Gastrocnemius medialis (tissue), 4 donors: ENCODE data around the gene OR1D5. TPM values are rescaled to one million over a fixed set of nuclear protein-coding genes. Genes with fewer than 3 reads are reported as not detected.

Source experiments
- ATAC-seq, 2 donors: fragments of 150-250 bp; one replicate each; pipeline ENCODE4 v1.9.1; 2016
- DNase-seq, 2 donors: peaks; one replicate each; pipeline ENCODE4 v3.0.0-alpha.2; 2019
- H3K27ac ChIP-seq, 4 donors: fragments of 200-600 bp; sonication (generic); 1 replicate in 1 of 4; 2 replicates in 3 of 4; pipeline ENCODE4 v1.5.1; 2016 to 2018; ENCODE audit warnings: mild to moderate bottlenecking in 2 of 4, moderate library complexity in 1 of 4
- H3K27me3 ChIP-seq, 3 donors: fragments of 200-600 bp; sonication (generic) in 2 of 3; 1 replicate in 1 of 3; 2 replicates in 2 of 3; pipeline versions ENCODE4 v1.5.1 to v1.6.0; 2016 to 2019; ENCODE audit warnings: mild to moderate bottlenecking in 1 of 3, moderate library complexity in 1 of 3
- H3K36me3 ChIP-seq, 2 donors: fragments of 200-600 bp; sonication (generic) in 1 of 2; one replicate each; pipeline ENCODE4 v1.5.1; 2017 to 2018
- H3K4me1 ChIP-seq, 2 donors: fragments of 200-600 bp; sonication (generic) in 1 of 2; one replicate each; pipeline ENCODE4 v1.5.1; 2016 to 2017; ENCODE audit warnings: mild to moderate bottlenecking in 2 of 2
- H3K4me3 ChIP-seq, 4 donors: fragments of 200-600 bp; sonication (generic) in 3 of 4; 1 replicate in 1 of 4; 2 replicates in 3 of 4; pipeline ENCODE4 v1.5.1; 2016 to 2019; ENCODE audit warnings: mild to moderate bottlenecking in 2 of 4
- H3K9me3 ChIP-seq, 3 donors: fragments of 200-600 bp; sonication (generic) in 2 of 3; 1 replicate in 1 of 3; 2 replicates in 2 of 3; pipeline ENCODE4 v1.5.1; 2016 to 2019
- POLR2A ChIP-seq, 2 donors: fragments of 450-650 bp; IDR thresholded peaks; one replicate each; pipeline ENCODE4 v1.6.1; 2017; ENCODE audit warnings: antibody characterized with exemption in 2 of 2, mild to moderate bottlenecking in 2 of 2, moderate library complexity in 2 of 2
- in situ Hi-C, 4 donors: fragments of 200-750 bp; cut with MboI; loops; one replicate each; pipeline versions ENCODE4 v1.15.0 to v1.8.0; 2017; ENCODE audit warnings: low sequenced_read_pairs in 4 of 4
- intact Hi-C: fragments of 100-400 bp; cut with DNase I; formaldehyde crosslinking; loops from one replicate; pipeline ENCODE4 v1.15.1; 2023; ENCODE audit warnings: low total_unique reads
- total RNA-seq, 4 donors: library from RNA; depleted of rRNA; stranded (reverse); fragments of >200 nt; gene quantifications; one replicate each; pipeline versions ENCODE4 v1.1.0 to v1.2.3, GENCODE V29; 2016
- TF ChIP-seq, protein P1 (sequence below), 5 experiments: fragments of 450-650 bp in 3 of 5; fragments of 200-600 bp in 2 of 5; sonication (generic) in 2 of 5; IDR thresholded peaks in 4 of 5; conservative IDR thresholded peaks in 1 of 5; 1 replicate in 4 of 5; 2 replicates in 1 of 5; pipeline ENCODE4 v1.5.1; 2016 to 2019; ENCODE audit warnings: antibody characterized with exemption in 5 of 5, mild to moderate bottlenecking in 3 of 5, moderate library complexity in 3 of 5

The OR1D5 gene
- total RNA-seq, 4 donors from 2014 or later, result not detected

DNA sequence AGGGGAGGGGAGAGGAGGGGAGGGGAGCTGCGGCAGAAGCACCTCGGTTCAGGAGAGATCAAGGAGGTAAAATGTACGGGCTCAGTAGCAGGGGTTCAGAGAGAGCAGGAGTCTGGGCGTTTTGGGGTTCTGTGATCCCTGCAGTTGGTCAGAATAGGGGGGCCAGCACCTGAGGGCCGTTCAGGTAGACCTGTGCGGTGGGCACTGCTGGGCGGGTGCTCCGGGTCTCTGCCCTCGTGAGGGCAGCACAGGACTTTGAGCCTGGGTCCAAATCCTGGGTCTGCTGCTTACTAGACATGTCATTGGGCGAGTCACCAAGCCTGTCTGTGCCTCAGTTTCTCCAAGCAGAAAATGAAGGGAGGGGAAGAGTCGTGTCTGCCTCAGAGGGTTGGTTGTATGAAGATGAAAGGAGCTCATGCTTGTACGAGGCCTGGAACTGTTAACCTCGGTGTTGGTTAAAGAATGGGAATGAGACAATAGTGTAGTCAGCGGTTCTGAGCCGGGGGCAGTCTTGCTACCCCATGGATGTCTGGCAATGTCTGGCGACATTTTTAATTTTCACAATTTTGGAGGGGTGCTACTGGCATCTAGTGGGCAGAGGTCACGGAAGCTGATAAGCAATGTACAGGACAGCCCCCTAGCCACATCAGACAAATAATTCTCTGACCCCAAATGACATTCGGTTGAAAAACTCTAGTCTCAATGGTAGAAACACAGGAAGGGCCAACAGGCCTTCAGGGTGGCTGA is 35.4 kb downstream of the OR1D5 start:
- H3K4me3 ChIP-seq, result no peak overlapping the region
- in situ Hi-C loops, result no loop called here
- TF ChIP-seq, protein P1, sequence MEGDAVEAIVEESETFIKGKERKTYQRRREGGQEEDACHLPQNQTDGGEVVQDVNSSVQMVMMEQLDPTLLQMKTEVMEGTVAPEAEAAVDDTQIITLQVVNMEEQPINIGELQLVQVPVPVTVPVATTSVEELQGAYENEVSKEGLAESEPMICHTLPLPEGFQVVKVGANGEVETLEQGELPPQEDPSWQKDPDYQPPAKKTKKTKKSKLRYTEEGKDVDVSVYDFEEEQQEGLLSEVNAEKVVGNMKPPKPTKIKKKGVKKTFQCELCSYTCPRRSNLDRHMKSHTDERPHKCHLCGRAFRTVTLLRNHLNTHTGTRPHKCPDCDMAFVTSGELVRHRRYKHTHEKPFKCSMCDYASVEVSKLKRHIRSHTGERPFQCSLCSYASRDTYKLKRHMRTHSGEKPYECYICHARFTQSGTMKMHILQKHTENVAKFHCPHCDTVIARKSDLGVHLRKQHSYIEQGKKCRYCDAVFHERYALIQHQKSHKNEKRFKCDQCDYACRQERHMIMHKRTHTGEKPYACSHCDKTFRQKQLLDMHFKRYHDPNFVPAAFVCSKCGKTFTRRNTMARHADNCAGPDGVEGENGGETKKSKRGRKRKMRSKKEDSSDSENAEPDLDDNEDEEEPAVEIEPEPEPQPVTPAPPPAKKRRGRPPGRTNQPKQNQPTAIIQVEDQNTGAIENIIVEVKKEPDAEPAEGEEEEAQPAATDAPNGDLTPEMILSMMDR (IDR thresholded peaks at IDR 0.05 in 4 of 5, conservative IDR thresholded peaks at IDR 0.05 in 1 of 5), result no peak
- no peak for TF ChIP-seq POLR2A (IDR thresholded peaks at IDR 0.05)
- H3K4me1 ChIP-seq, result peaks cover 0 to 5% of the 10 kb centered on the region in 2 donors
- DNase-seq, result no peak
- no peak for ATAC-seq
- H3K27me3 ChIP-seq, result no peaks in the 10 kb centered on the region
- H3K27ac ChIP-seq, result no peak overlapping the region
- peaks cover 0 to 5% (median 0%) of the 10 kb centered on the region in 3 donors for H3K9me3 ChIP-seq
- no peaks in the 10 kb centered on the region for H3K36me3 ChIP-seq
- intact Hi-C loops, result no loop called here

DNA sequence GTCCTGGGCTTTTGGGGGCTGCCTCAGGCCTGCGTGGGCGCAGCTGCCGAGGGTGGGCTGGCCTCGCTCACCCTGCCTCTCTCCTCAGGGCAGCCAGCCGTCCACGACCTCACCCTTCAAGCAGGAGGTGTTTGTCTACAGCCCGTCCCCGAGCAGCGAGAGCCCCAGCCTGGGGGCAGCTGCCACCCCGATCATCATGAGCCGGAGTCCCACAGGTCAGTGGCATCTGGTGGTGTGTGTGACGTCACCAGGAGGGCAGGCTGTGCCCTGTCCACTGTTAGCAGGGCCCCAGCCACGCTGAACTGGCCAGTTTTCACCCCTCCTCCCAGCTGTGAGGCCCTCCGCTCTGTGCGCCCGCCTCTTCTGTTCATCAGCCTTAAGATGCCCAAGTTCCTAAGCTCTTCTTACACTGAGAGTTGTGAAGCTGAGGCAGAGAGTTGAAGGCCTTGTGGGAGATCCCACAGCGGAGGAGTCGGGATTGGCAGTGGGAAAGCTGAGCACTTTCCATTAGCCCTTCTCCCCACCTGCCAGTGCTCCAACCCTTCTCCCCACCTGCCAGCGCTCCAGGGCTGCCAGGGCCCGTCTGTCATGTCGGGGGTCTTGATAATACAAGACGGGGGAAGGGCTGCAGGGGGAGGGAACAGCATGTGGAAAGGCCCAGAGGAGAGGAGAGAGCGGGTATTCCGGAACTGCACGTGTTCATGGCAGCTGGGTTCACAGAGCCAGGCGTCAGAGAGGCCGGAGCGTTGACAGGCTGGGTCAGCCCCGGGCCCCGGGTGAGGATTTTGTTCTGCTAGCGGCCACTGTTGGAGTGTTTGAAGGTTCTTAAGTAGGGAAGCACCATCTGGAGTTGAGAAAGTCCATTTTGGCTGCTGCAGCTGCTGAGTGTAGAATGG is 36.3 kb downstream of the OR1D5 start:
- no peak for ATAC-seq
- Histone ChIP-seq H3K9me3 (peaks cover 0 to 8% (median 0%) of the 10 kb centered on the region in 3 donors), H3K27ac (no peak overlapping the region), H3K4me3 (no peak overlapping the region), H3K4me1 (peaks cover 0 to 5% of the 10 kb centered on the region in 2 donors), H3K36me3 (no peaks in the 10 kb centered on the region), H3K27me3 (no peaks in the 10 kb centered on the region)
- DNase-seq, result no peak
- intact Hi-C loops, result no loop called here
- TF ChIP-seq, protein P1 (IDR thresholded peaks at IDR 0.05 in 4 of 5, conservative IDR thresholded peaks at IDR 0.05 in 1 of 5), result no peak
- TF ChIP-seq POLR2A (IDR thresholded peaks at IDR 0.05), result no peak
- in situ Hi-C loops, result no loop called here

DNA sequence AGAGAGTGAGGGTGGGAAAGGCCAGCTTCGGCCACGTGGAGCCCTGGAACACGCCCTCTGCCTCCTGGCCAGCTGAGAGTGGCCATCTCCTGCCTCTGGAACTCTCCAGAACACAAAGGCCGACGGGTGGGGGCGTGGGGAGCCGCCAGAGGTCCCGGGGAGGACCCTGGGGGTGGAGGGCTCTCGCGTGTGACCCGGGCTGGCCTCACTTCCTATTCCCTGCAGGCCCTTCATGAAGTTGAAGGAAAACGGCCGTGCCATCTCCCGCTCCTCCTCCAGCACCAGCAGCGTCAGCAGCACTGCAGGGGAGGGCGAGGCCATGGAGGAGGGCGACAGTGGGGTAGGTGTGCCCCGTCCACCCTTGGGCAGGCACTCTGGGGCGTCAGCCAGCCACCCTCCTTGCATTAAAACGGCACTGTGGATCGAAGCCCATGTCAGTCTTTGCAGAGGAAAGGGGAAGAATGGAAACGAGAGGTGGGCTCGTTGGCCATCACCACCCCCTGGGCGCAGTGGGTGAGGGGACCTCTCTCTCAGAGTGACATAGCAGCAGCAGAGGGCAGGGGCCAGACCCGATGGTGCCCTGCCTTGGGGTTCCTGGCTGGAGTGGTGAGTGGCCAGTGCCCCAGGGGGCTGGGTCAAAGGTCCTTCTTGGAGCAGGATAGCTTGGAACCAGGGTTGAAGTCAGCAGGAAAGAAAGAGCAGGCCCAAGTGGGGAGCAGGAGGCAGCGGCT is 37.1 kb downstream of the OR1D5 start:
- in situ Hi-C loops, result no loop called here
- no peaks in the 10 kb centered on the region for H3K36me3 ChIP-seq

More for the DNA sequence above, 37.1 kb downstream of the OR1D5 start:
- Histone ChIP-seq H3K4me3 (no peak overlapping the region), H3K9me3 (peaks cover 0 to 8% (median 0%) of the 10 kb centered on the region in 3 donors), H3K27ac (no peak overlapping the region), H3K27me3 (no peaks in the 10 kb centered on the region), H3K4me1 (peaks cover 0 to 5% of the 10 kb centered on the region in 2 donors)
- ATAC-seq (no peak), DNase-seq (no peak)
- TF ChIP-seq, protein P1 (IDR thresholded peaks at IDR 0.05 in 4 of 5, conservative IDR thresholded peaks at IDR 0.05 in 1 of 5), result no peak
- no peak for TF ChIP-seq POLR2A (IDR thresholded peaks at IDR 0.05)
- intact Hi-C loops, result no loop called here
